GM18517 (cell line): ENCODE data around the gene ACER3.

Experiments used
- ATAC-seq: cut with Tn5 transposase; IDR thresholded peaks from one replicate; pipeline ENCODE4 v1.9.1; 2021; ENCODE audit warnings: mild to moderate bottlenecking, moderate library complexity; ENCODE audit not compliant: unreplicated experiment

The ACER3 gene

DNA sequence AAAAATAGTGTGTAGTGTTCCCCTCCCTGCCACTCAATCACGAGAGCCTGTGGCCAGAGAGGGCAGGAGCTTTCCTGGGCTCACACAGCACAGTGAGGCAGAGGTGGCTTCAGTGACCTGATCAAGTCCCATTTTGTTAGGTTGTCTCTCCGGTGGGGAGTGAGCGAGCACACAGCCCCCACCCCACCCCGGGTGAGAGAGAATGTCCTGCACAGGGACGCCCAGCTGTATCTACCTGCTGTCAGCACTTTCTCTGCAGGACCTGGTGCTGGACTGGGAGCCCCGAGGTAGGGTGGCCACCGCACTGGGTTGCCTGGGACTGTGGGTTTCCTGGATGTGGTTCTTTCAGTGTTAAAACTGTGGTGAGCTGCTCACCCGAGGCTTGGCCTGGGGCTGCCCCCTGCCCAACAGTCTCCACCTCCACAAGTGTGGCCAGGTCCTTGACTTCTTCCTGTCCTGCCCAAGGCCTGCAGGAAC, 212.2 kb downstream of the ACER3 start:
- no peak for ATAC-seq

DNA sequence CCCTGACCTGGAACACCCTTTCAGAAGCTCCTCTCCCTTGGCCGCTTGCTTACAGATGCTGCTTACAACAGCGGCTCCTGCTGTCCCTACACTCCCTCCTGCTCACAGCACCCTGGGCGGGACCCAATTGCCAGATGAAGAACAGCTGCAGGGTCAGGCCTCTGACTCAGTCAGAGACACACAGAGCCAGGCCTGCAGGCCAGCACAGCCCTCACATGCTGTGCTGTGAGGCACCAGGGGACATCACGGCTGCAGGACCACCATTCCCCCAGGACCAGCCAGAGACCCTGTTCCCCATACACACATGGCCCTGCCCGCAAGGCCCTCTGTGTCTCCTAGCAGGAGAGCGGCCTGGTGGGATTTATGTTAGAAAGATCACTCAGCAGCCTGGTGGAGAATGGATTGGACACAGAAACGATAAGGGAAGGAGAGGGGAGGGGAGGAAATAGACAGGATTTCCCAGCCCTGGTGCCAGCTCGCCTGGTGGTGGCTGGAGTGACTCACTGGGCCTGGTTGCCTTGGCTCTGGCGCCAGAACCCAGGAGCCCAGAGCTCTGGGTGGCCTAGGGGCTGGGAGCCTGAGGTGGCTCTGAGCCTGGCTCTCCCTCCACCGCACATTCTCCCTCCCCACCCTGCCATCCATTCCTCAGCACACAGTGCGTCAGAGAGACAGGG, 212.7 kb downstream of the ACER3 start:
- no peak for ATAC-seq

DNA sequence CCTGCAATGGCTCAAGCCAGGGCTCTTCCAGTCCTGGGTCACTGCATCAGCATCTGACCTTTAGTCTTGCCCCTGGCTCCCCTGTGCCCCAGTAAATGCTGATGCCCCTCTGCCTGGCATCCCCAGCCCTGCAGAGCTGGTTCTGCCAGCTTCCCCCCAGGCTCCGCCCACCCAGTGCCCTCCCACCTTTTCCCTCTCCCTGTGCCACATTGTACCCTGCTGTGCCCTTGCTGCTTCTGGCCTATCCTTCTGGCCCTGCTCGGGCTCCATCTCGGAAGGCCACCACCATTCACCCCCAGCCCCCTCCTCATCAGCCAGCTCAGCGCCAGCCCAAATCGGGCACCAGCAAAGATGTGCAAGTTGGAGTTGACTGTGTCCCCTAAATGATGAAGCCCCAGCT, 213.5 kb downstream of the ACER3 start:
- ATAC-seq: no peak

DNA sequence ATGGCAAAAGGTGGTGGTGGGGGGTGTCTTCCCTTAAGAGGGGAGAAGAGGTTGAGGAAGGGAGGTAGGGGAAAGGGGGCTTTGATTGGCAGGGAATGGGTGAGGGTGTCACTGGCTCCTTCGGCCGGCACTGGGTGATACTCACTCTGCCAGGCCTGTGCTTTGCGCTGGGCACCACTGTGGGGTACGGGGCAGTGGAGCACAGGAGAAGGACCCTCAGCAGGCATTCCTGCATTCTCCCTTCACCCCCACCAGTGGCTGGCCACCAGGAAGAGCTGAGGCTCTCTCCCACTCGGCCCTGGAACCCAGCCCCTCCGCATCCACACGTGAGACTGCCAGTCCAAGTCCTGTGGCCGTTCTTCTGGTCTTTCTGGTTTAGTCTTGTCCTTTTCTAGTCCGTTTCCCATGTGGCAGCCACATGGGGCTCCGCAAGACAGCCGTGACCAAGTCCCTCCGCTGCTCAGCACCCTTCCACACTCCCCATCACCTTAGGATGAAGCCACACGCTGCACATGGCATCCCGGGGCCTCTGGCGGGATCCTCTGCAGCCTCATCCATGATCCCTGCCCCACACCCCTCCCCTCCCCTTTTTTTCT, 214.0 kb downstream of the ACER3 start:
- ATAC-seq: no peak

DNA sequence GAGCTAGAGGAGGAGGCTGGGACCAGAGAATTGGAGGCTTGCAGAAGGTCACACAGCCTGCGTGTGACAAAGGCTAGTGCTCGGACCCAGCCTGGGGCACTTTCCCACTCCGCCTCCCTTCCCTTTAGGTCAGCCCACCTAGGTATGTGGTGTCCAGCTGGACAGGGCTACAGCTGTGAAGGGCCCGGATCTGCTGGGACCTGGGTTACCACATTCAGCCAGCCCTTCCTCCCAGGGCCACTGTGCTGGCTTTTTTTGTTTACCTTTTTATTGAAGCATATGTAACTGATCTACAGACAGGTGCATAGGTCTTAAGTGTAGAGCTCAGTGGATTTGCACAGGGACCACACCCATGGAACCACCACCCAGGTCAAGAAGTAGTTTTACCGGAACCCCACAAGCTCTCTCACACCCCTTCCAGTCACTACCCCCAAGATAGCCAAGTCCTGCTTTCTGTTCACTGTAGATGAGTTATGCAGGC, 214.7 kb downstream of the ACER3 start:
- no peak for ATAC-seq
